Natural killer cell (primary cell): Measurements from ENCODE around the gene CFAP299. TPM values are rescaled to one million over a fixed set of nuclear protein-coding genes. Genes with fewer than 3 reads are reported as not detected.
"Not testable (repeated sequence)": the region's sequence is repeated elsewhere in the genome, so short reads cannot be mapped to it uniquely, and the experiment has no call there.

Source experiments
- ATAC-seq, 3 donors: fragments of 150-1000 bp in 2 of 3; fragments of 200-7000 bp in 1 of 3; cut with Tn5 transposase; 1 replicate in 1 of 3; 2 replicates in 2 of 3; pipeline ENCODE4 v1.10.0; 2021; ENCODE audit warnings: mild to moderate bottlenecking in 2 of 3, moderate library complexity in 2 of 3
- DNase-seq, 2 donors: peaks; one replicate each; pipeline versions ENCODE4 v3.0.0 to v3.0.0-alpha.2; 2013 to 2021; ENCODE audit warnings: mixed read lengths in 1 of 2
- H3K27ac ChIP-seq: one replicate; pipeline ENCODE4 v1.5.1; 2013; ENCODE audit warnings: mild to moderate bottlenecking, low read length
- H3K27me3 ChIP-seq: one replicate; pipeline ENCODE4 v1.6.1; 2013; ENCODE audit warnings: low read length; ENCODE audit not compliant: control insufficient read depth, insufficient read depth
- H3K36me3 ChIP-seq: one replicate; pipeline ENCODE4 v1.6.1; 2013; ENCODE audit warnings: low read length; ENCODE audit not compliant: control insufficient read depth, insufficient read depth
- H3K4me1 ChIP-seq: one replicate; pipeline ENCODE4 v1.6.1; 2013; ENCODE audit warnings: low read length; ENCODE audit not compliant: control insufficient read depth, insufficient read depth
- H3K4me3 ChIP-seq: one replicate; pipeline ENCODE4 v1.5.1; 2013; ENCODE audit warnings: low read length
- H3K9me3 ChIP-seq: one replicate; pipeline ENCODE4 v1.6.1; 2013; ENCODE audit warnings: low read length; ENCODE audit not compliant: control insufficient read depth, insufficient read depth
- H3K27ac Mint-ChIP-seq, 2 donors: one replicate each; pipeline ENCODE4 v1.8.0; 2022; ENCODE audit warnings: mild to moderate bottlenecking in 2 of 2, mixed read lengths in 2 of 2, moderate library complexity in 1 of 2
- H3K27me3 Mint-ChIP-seq, 2 donors: one replicate each; pipeline ENCODE4 v1.8.0; 2022; ENCODE audit warnings: low read depth in 2 of 2, mixed read lengths in 2 of 2
- H3K36me3 Mint-ChIP-seq: one replicate; pipeline ENCODE4 v1.8.0; 2022; ENCODE audit warnings: mixed read lengths
- H3K4me1 Mint-ChIP-seq, 2 donors: one replicate each; pipeline ENCODE4 v1.8.0; 2022; ENCODE audit warnings: mixed read lengths in 2 of 2
- H3K4me3 Mint-ChIP-seq: one replicate; pipeline ENCODE4 v1.8.0; 2022; ENCODE audit warnings: mild to moderate bottlenecking, moderate library complexity, mixed read lengths
- H3K9me3 Mint-ChIP-seq, 2 donors: one replicate each; pipeline ENCODE4 v1.8.0; 2022; ENCODE audit warnings: mixed read lengths in 2 of 2
- WGBS: methylation state at CpG from one replicate; pipeline ENCODE4 v1.1.7; 2013; ENCODE audit warnings: missing lambda C conversion rate; ENCODE audit not compliant: insufficient coverage; 5-methylcytosine and 5-hydroxymethylcytosine counted together
- intact Hi-C: fragments of 100-400 bp; cut with micrococcal nuclease; formaldehyde crosslinking; loops from one replicate; pipeline ENCODE4 v1.14.2; 2022
- total RNA-seq, 4 donors: library from RNA; stranded (reverse); fragments of 120-200 nt in 1 of 4; gene quantifications; one replicate each; pipeline versions ENCODE4 v1.2.3 to v1.2.4, GENCODE V29; 2013 to 2022
- TF ChIP-seq, protein P1 (sequence below): fragments of 200-600 bp; IDR thresholded peaks from one replicate; pipeline ENCODE4 v1.8.0; 2022; ENCODE audit warnings: antibody characterized with exemption

Gene CFAP299
- total RNA-seq, 3 donors from 2014 or later (not counting 1 experiment from before 2014, with no cell fraction given): not detected

DNA sequence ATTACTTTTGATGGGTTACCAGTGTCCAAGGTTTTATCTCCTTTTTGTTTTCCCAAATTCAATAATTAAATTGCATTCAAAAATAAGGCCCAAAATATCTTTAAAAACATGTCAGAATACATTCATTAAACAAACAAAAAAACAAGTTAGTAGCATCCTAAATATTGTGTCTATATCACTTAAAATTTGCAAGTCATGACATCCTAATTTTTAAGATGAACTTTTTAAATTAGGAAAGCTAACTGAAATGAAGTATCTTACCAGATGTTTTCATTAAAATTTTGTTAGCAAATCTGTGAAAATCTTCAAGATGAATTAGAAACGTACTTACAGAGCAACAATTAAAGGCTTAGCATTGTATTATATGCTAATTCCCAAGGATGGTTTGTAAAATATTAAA, 962 bp upstream of the CFAP299 start:
- Histone ChIP-seq H3K4me3 (no peak overlapping the region), H3K36me3 (no peaks in the 10 kb centered on the region), H3K27ac (no peak overlapping the region), H3K4me1 (peaks cover 12% of the 10 kb centered on the region), H3K27me3 (peaks cover 20% of the 10 kb centered on the region), H3K9me3 (no peaks in the 10 kb centered on the region)
- Mint-ChIP-seq H3K9me3 (peaks cover 0 to 2% of the 10 kb centered on the region in 2 donors), H3K4me1 (peaks cover 10 to 12% of the 10 kb centered on the region in 2 donors), H3K36me3 (no peaks in the 10 kb centered on the region), H3K27ac (no peak overlapping the region), H3K4me3 (no peak overlapping the region), H3K27me3 (peaks cover 10 to 13% of the 10 kb centered on the region in 2 donors)
- WGBS: 83% methylated on average over 1 of the region's 1 CpG
- TF ChIP-seq, protein P1, sequence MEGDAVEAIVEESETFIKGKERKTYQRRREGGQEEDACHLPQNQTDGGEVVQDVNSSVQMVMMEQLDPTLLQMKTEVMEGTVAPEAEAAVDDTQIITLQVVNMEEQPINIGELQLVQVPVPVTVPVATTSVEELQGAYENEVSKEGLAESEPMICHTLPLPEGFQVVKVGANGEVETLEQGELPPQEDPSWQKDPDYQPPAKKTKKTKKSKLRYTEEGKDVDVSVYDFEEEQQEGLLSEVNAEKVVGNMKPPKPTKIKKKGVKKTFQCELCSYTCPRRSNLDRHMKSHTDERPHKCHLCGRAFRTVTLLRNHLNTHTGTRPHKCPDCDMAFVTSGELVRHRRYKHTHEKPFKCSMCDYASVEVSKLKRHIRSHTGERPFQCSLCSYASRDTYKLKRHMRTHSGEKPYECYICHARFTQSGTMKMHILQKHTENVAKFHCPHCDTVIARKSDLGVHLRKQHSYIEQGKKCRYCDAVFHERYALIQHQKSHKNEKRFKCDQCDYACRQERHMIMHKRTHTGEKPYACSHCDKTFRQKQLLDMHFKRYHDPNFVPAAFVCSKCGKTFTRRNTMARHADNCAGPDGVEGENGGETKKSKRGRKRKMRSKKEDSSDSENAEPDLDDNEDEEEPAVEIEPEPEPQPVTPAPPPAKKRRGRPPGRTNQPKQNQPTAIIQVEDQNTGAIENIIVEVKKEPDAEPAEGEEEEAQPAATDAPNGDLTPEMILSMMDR: no peak
- ATAC-seq (no peak), DNase-seq (no peak)
- intact Hi-C loops: no loop called here

GRCh38 chr4:80335226-80335553, 340 bp upstream of the CFAP299 start:
- Mint-ChIP-seq H3K27ac (no peak overlapping the region), H3K27me3 (peaks cover 10 to 13% of the 10 kb centered on the region in 2 donors), H3K4me3 (peak overlapping the region; percentile 79), H3K4me1 (peaks cover 10 to 12% of the 10 kb centered on the region in 2 donors), H3K9me3 (peaks cover 0 to 2% of the 10 kb centered on the region in 2 donors), H3K36me3 (no peaks in the 10 kb centered on the region)
- intact Hi-C loops: no loop called here
- Histone ChIP-seq H3K36me3 (no peaks in the 10 kb centered on the region), H3K4me1 (peaks cover 12% of the 10 kb centered on the region), H3K4me3 (peak overlapping the region; percentile 39), H3K27me3 (peaks cover 20% of the 10 kb centered on the region), H3K9me3 (no peaks in the 10 kb centered on the region), H3K27ac (no peak overlapping the region)
- DNase-seq: no peak
- ATAC-seq: no peak
- TF ChIP-seq, protein P1: no peak
- WGBS: 13% methylated on average over 2 of the region's 3 CpGs

DNA sequence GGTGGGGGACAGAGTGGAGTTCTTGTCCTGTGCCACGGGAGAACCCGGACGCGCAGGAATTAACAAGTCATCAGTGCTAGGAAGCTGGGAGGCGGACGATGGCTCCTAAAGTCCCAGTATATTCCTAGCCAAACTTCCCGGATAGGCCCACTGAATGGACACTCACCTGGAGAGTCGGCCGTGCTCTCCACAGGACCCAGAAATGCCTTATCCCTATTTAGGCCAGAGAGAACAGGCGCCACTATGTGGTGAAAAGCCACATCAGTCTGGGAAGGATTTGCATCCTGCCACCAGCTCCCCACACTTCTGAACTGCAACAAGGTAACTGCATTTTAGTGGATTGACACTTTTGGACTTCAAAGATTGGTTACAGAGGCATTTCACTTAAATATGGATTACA, 1.1 kb downstream of the CFAP299 start:
- no peak for DNase-seq
- peaks cover under 1% of the 10 kb centered on the region for H3K36me3 Mint-ChIP-seq
- intact Hi-C loops: no loop called here
- peaks cover 0 to 2% of the 10 kb centered on the region in 2 donors for H3K9me3 Mint-ChIP-seq
- no peak overlapping the region for H3K27ac ChIP-seq
- H3K4me3 ChIP-seq: no peak overlapping the region
- H3K4me1 Mint-ChIP-seq: peaks cover 10 to 12% of the 10 kb centered on the region in 2 donors
- H3K27ac Mint-ChIP-seq: no peak overlapping the region
- TF ChIP-seq, protein P1: no peak
- peaks cover 20% of the 10 kb centered on the region for H3K27me3 ChIP-seq
- peaks cover 10 to 13% of the 10 kb centered on the region in 2 donors for H3K27me3 Mint-ChIP-seq
- no peak for ATAC-seq
- H3K4me1 ChIP-seq: peaks cover 12% of the 10 kb centered on the region
- H3K9me3 ChIP-seq: no peaks in the 10 kb centered on the region
- WGBS: 20% methylated on average over 10 of the region's 10 CpGs
- H3K4me3 Mint-ChIP-seq: peak overlapping the region; percentile 79
- no peaks in the 10 kb centered on the region for H3K36me3 ChIP-seq

DNA sequence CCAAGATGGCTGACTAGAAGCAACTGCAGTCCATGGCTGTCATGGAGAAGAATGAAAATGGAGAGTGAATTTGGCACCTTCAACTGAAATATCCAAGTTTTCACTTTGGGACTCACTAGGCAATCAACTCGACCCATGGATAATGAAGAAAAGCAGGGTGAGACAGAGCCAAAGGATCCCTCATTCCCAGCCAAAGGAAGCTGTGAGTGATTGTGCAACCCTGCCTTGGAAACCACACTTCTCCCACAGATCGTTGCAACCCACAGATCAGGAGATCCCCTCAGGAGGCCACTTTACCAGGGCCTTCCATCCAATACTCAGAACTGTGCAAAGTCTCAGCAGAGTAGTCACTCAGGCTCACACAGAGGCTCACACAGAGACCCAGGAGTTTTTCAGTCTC, 4.5 kb downstream of the CFAP299 start:
- H3K4me1 ChIP-seq: peaks cover 12% of the 10 kb centered on the region
- H3K27me3 ChIP-seq: peaks cover 8% of the 10 kb centered on the region
- Mint-ChIP-seq H3K36me3 (peaks cover 8% of the 10 kb centered on the region), H3K4me3 (no peak overlapping the region), H3K27ac (no peak overlapping the region), H3K27me3 (peaks cover 10 to 13% of the 10 kb centered on the region in 2 donors), H3K4me1 (peaks cover 10 to 12% of the 10 kb centered on the region in 2 donors), H3K9me3 (peaks cover 3 to 12% of the 10 kb centered on the region in 2 donors)
- 65% methylated on average over 2 of the region's 2 CpGs for WGBS
- H3K4me3 ChIP-seq: no peak overlapping the region
- no peaks in the 10 kb centered on the region for H3K9me3 ChIP-seq
- intact Hi-C loops: no loop called here
- TF ChIP-seq, protein P1: no peak
- DNase-seq (no peak), ATAC-seq (no peak)
- H3K27ac ChIP-seq: no peak overlapping the region
- H3K36me3 ChIP-seq: no peaks in the 10 kb centered on the region

- DNase-seq, H3K4me3 ChIP-seq, ATAC-seq, H3K4me3 Mint-ChIP-seq, H3K27ac ChIP-seq, H3K4me1 ChIP-seq, H3K9me3 ChIP-seq, intact Hi-C loops, H3K27me3 ChIP-seq, H3K27ac Mint-ChIP-seq, H3K36me3 Mint-ChIP-seq, H3K4me1 Mint-ChIP-seq, H3K36me3 ChIP-seq, H3K27me3 Mint-ChIP-seq: not testable (repeated sequence)
- peaks cover 3 to 12% of the 10 kb centered on the region in 2 donors for H3K9me3 Mint-ChIP-seq
Measured at GRCh38 chr4:80342684-80343083, 7.2 kb downstream of the CFAP299 start.
